ENCODE measurements around the gene TCTN3.

The TCTN3 gene

DNA sequence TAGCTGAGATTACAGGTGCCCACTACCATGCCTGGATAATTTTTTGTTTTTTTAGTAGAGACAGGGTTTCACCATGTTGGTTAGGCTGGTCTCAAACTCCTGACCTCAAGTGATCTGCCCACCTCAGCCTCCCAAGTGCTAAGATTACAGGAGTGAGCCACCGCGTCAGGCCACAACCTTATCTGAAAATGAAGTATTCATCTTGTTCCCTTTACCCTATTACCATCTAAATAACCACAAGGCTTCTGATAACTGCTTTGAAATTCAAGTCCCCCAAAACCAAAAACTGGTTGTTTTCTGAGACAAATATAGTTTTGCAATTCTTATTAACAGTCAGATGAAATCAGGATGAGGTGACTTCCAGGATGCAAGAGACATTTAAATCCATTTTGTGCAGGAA, 2.4 kb downstream of the TCTN3 start:
- Histone ChIP-seq H3K9me3 (ENCODE audit: control insufficient read depth, insufficient read depth, low read depth, low read length) (no peaks in the 10 kb centered on the region), H3K27ac (ENCODE audit: extremely low read depth, low read depth, low read length) (no peak overlapping the region), H3K4me3 (ENCODE audit: low read depth, low read length) (no peak overlapping the region), H3K36me3 (ENCODE audit: control insufficient read depth in 2 of 2, insufficient read depth in 1 of 2, low read length in 2 of 2) (peaks cover 50 to 52% of the 10 kb centered on the region in 2 experiments), H3K4me1 (ENCODE audit: control insufficient read depth, insufficient read depth, low read length) (peaks cover 5% of the 10 kb centered on the region; the same call in 1 of the 2 replicates)
- ChIA-PET POLR2A (no interaction called here), CTCF (interaction anchor here (1.0 to 7.5 kb wide), 2 partner anchors 151 to 174 kb away, joined by 3 to 220 read pairs; no protein-coding TSS in a partner anchor)
- no peak for TF ChIP-seq ZSCAN5A (tag by site-specific recombination; IDR thresholded peaks at IDR 0.05)
- no peak for TF ChIP-seq ZNF654 (tag by site-specific recombination; IDR thresholded peaks at IDR 0.05; ENCODE audit: low read depth)
- no peak for TF ChIP-seq ZNF132 (tag by site-specific recombination; IDR thresholded peaks at IDR 0.05; ENCODE audit: borderline replicate concordance)
- no peak for TF ChIP-seq KLF9 (tag by site-specific recombination; IDR thresholded peaks at IDR 0.05; ENCODE audit: low read depth)
- TF ChIP-seq, protein P1, sequence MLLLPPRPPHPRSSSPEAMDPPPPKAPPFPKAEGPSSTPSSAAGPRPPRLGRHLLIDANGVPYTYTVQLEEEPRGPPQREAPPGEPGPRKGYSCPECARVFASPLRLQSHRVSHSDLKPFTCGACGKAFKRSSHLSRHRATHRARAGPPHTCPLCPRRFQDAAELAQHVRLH (tag by site-specific recombination; IDR thresholded peaks at IDR 0.05), result no peak

DNA sequence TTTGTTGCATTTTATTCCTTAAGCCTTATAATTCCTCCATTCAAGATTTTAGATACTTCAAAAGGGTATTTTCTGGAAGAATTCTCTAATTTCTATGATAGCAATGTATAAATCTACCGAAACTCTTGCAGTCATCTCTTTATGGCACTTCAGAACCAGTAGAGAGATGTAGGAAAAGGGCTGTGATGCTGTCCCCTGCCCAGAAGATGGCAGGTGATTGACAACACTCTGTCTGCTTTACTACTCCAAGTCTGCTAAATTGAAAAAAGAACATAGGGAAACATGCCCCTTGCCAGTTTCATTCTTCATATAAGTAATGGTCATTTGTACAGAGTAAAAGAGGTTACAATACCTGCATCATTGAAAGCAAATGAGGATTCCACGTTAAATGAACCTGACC, 5.1 kb downstream of the TCTN3 start:
- no peaks in the 10 kb centered on the region for H3K9me3 ChIP-seq (ENCODE audit: control insufficient read depth, insufficient read depth, low read depth, low read length)
- H3K4me1 ChIP-seq (ENCODE audit: control insufficient read depth, insufficient read depth, low read length), result peaks cover 5% of the 10 kb centered on the region; the same call in 1 of the 2 replicates
- ChIA-PET POLR2A (interaction anchor here (1.0 kb wide), 1 partner anchor 401 kb away, joined by 4 read pairs; no protein-coding TSS in a partner anchor), CTCF (interaction anchor here (1.7 kb wide), 1 partner anchor 153 kb away, joined by 6 read pairs; no protein-coding TSS in a partner anchor)
- no peak for TF ChIP-seq ZNF830 (tag by site-specific recombination; IDR thresholded peaks at IDR 0.05; ENCODE audit: low read depth)
- TF ChIP-seq HIC1 (tag by site-specific recombination; IDR thresholded peaks at IDR 0.05), result no peak
- TF ChIP-seq ZNF645 (tag by site-specific recombination; IDR thresholded peaks at IDR 0.05), result no peak
- no peak for TF ChIP-seq ZNF416 (tag by site-specific recombination; IDR thresholded peaks at IDR 0.05)
- no peak for TF ChIP-seq ZNF660 (tag by site-specific recombination; IDR thresholded peaks at IDR 0.05)
- TF ChIP-seq HOXD13 (CRISPR knock-in tag; IDR thresholded peaks at IDR 0.05; ENCODE audit: borderline replicate concordance), result no peak
- TF ChIP-seq ZSCAN5A (tag by site-specific recombination; IDR thresholded peaks at IDR 0.05), result no peak
- TF ChIP-seq GLIS1 (tag by site-specific recombination; IDR thresholded peaks at IDR 0.05), result no peak
- TF ChIP-seq, protein P2, sequence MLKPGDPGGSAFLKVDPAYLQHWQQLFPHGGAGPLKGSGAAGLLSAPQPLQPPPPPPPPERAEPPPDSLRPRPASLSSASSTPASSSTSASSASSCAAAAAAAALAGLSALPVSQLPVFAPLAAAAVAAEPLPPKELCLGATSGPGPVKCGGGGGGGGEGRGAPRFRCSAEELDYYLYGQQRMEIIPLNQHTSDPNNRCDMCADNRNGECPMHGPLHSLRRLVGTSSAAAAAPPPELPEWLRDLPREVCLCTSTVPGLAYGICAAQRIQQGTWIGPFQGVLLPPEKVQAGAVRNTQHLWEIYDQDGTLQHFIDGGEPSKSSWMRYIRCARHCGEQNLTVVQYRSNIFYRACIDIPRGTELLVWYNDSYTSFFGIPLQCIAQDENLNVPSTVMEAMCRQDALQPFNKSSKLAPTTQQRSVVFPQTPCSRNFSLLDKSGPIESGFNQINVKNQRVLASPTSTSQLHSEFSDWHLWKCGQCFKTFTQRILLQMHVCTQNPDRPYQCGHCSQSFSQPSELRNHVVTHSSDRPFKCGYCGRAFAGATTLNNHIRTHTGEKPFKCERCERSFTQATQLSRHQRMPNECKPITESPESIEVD (tag by site-specific recombination; IDR thresholded peaks at IDR 0.05), result no peak
- no peak for TF ChIP-seq ZNF561 (tag by site-specific recombination; IDR thresholded peaks at IDR 0.05; ENCODE audit: borderline replicate concordance)
- TF ChIP-seq RBAK (tag by site-specific recombination; IDR thresholded peaks at IDR 0.05), result no peak
- TF ChIP-seq, protein P3, sequence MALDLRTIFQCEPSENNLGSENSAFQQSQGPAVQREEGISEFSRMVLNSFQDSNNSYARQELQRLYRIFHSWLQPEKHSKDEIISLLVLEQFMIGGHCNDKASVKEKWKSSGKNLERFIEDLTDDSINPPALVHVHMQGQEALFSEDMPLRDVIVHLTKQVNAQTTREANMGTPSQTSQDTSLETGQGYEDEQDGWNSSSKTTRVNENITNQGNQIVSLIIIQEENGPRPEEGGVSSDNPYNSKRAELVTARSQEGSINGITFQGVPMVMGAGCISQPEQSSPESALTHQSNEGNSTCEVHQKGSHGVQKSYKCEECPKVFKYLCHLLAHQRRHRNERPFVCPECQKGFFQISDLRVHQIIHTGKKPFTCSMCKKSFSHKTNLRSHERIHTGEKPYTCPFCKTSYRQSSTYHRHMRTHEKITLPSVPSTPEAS (tag by site-specific recombination; IDR thresholded peaks at IDR 0.05), result no peak
- TF ChIP-seq, protein P4, sequence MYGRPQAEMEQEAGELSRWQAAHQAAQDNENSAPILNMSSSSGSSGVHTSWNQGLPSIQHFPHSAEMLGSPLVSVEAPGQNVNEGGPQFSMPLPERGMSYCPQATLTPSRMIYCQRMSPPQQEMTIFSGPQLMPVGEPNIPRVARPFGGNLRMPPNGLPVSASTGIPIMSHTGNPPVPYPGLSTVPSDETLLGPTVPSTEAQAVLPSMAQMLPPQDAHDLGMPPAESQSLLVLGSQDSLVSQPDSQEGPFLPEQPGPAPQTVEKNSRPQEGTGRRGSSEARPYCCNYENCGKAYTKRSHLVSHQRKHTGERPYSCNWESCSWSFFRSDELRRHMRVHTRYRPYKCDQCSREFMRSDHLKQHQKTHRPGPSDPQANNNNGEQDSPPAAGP (tag by site-specific recombination; IDR thresholded peaks at IDR 0.05), result no peak
- TF ChIP-seq ZNF514 (tag by site-specific recombination; IDR thresholded peaks at IDR 0.05), result no peak
- no peak for TF ChIP-seq SALL2 (tag by site-specific recombination; IDR thresholded peaks at IDR 0.05; ENCODE audit: borderline replicate concordance)
- TF ChIP-seq ZNF621 (tag by site-specific recombination; IDR thresholded peaks at IDR 0.05), result no peak
- TF ChIP-seq ZNF133 (tag by site-specific recombination; IDR thresholded peaks at IDR 0.05), result no peak
- TF ChIP-seq KLF10 (tag by site-specific recombination; IDR thresholded peaks at IDR 0.05), result no peak
- no peak overlapping the region for H3K4me3 ChIP-seq (ENCODE audit: low read depth, low read length)
- peaks cover 61 to 77% of the 10 kb centered on the region in 2 experiments for H3K36me3 ChIP-seq (ENCODE audit: control insufficient read depth in 2 of 2, insufficient read depth in 1 of 2, low read length in 2 of 2)
- H3K27ac ChIP-seq (ENCODE audit: extremely low read depth, low read depth, low read length), result no peak overlapping the region

All from HEK293 (cell line).